Measurements from ENCODE around the gene TSPAN12. TPM values are rescaled to one million over a fixed set of nuclear protein-coding genes. Genes with fewer than 3 reads are reported as not detected.

Gene TSPAN12
- total and polyA plus RNA-seq, 12 donors, result 9.4 to 166 (median 80.6) TPM

DNA sequence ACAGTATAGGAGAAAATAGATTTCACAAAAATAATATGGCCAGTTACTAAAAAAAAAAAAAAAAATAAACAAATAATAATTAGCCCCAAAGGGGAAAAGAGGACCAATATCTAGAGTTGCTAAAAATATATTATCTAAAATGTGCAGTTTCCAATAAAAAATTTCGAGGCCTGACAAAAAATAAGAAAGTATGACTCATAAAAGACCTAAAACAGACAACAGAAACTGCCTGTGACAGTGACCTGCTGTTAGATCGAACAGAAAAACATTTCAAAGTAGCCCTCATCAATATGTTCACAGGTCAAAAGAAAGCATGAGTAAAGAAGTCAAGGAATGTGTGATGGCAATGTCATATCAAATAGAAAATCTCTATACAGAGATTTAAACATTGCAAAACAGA lies 11.8 kb upstream of the TSPAN12 start:
- Histone ChIP-seq H3K36me3 (replicated peaks in 1 of 2) (no peaks in the 10 kb centered on the region), H3K27me3 (no peaks in the 10 kb centered on the region), H3K27ac (no peak overlapping the region), H3K4me1 (replicated peaks in 1 of 2) (no peaks in the 10 kb centered on the region), H3K9me3 (replicated peaks in 1 of 3) (no peaks in the 10 kb centered on the region), H3K4me3 (no peak overlapping the region)
- TF ChIP-seq POLR2A (IDR thresholded peaks at IDR 0.05), result no peak
- TF ChIP-seq, protein P1, sequence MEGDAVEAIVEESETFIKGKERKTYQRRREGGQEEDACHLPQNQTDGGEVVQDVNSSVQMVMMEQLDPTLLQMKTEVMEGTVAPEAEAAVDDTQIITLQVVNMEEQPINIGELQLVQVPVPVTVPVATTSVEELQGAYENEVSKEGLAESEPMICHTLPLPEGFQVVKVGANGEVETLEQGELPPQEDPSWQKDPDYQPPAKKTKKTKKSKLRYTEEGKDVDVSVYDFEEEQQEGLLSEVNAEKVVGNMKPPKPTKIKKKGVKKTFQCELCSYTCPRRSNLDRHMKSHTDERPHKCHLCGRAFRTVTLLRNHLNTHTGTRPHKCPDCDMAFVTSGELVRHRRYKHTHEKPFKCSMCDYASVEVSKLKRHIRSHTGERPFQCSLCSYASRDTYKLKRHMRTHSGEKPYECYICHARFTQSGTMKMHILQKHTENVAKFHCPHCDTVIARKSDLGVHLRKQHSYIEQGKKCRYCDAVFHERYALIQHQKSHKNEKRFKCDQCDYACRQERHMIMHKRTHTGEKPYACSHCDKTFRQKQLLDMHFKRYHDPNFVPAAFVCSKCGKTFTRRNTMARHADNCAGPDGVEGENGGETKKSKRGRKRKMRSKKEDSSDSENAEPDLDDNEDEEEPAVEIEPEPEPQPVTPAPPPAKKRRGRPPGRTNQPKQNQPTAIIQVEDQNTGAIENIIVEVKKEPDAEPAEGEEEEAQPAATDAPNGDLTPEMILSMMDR (IDR thresholded peaks at IDR 0.05), result no peak
- 52 to 55% (median 54%) methylated on average over 2 of the region's 2 CpGs for WGBS, 4 donors
- DNase-seq, result no peak
- intact Hi-C loops (cut with DNase I), result no loop called here

- Histone ChIP-seq H3K4me3 (no peak overlapping the region), H3K27ac (no peak overlapping the region), H3K9me3 (replicated peaks in 1 of 3) (no peaks in the 10 kb centered on the region), H3K4me1 (replicated peaks in 1 of 2) (no peaks in the 10 kb centered on the region), H3K27me3 (no peaks in the 10 kb centered on the region), H3K36me3 (replicated peaks in 1 of 2) (no peaks in the 10 kb centered on the region)
- no peak for DNase-seq
- WGBS, 4 donors, result 60 to 93% (median 77%) methylated on average over 1 of the region's 1 CpG
- no peak for TF ChIP-seq POLR2A (IDR thresholded peaks at IDR 0.05)
- TF ChIP-seq, protein P1 (IDR thresholded peaks at IDR 0.05), result no peak
- intact Hi-C loops (cut with DNase I), result no loop called here
These were observed 10.0 kb upstream of the TSPAN12 start for GRCh38 chr7:120867932-120868331.

DNA sequence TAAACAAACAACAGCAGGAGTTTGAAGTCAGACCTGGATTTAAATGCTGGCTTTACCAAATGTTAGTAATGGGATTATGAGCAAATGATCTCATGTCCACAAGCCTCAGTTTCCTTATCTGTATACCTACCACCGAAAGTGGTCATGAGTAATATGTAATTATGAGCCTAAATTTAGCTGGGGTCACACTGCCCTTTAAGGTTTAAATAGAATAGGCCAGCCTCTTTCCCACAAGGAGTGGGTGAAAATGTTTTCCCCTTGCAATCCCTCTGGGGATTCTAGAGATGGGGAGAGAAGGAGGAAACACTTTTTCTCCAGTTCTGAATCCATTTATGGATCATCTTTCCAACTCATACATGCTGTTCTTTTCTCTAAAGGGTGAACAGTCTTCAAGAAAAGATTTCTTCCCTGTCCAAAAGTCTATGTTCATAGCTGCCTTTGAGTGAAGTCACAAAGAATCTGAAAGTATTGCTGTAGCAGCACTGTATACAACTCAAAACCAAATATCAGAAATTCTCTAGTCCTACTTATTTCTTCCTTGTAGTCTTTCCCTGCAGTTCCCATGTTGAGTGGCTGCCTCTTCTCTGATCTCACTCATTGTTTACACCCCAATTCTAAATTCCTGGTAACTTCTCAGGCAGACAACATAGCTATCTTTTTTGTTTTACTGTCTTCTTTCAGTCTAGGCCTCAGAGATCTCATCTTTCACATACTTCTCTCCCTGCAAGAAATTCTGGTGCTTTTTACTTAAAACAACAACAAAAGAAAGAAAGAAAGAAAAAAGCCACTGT lies 7.4 kb upstream of the TSPAN12 start:
- H3K27me3 ChIP-seq, result no peaks in the 10 kb centered on the region
- no peak for TF ChIP-seq POLR2A (IDR thresholded peaks at IDR 0.05)
- TF ChIP-seq, protein P1 (IDR thresholded peaks at IDR 0.05), result no peak
- 72 to 83% (median 78%) methylated on average over 1 of the region's 1 CpG for WGBS, 4 donors
- no peak for DNase-seq
- H3K4me1 ChIP-seq (replicated peaks in 1 of 2), result no peaks in the 10 kb centered on the region
- H3K36me3 ChIP-seq (replicated peaks in 1 of 2), result no peaks in the 10 kb centered on the region
- no peak overlapping the region for H3K4me3 ChIP-seq
- no peaks in the 10 kb centered on the region for H3K9me3 ChIP-seq (replicated peaks in 1 of 3)
- intact Hi-C loops (cut with DNase I), result no loop called here
- H3K27ac ChIP-seq, result no peak overlapping the region

DNA sequence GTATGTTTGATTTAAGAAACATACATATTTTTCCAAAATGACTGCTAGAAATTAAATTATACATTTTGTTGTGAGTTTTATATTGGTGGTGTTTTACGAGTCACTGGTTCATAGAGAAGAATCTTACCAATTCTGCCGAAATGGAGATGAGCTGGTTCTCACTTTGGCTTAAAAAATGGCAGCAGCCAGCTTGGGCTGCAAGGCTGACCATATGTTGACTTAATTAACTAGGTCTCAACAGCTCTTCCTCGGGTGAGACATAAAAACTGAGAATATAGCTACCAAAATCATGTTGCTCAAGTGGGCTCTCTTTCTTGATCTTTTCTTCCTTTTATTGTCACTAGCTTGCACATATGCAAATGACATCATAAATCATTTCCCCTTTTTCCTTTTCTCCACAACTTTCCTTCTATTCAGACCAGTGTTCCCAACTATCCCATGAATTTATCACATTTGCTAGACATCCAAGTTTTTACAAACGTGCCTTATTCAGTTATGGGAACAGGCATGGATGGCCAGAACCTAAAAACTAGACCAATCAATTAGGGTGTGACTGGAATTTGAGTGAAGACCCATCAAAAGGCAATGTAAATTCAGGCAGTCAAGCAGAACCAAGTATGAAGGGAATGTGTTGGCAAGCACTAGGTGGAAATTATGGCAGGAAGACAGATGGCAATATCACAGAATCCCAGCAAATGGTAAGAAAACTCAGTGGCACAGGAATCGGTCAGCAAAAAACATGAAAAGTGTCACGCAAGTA lies 6.4 kb upstream of the TSPAN12 start:
- TF ChIP-seq POLR2A (IDR thresholded peaks at IDR 0.05), result no peak
- TF ChIP-seq, protein P1 (IDR thresholded peaks at IDR 0.05), result no peak
- Histone ChIP-seq H3K4me3 (no peak overlapping the region), H3K27ac (no peak overlapping the region), H3K9me3 (replicated peaks in 1 of 3) (no peaks in the 10 kb centered on the region), H3K4me1 (replicated peaks in 1 of 2) (no peaks in the 10 kb centered on the region), H3K27me3 (no peaks in the 10 kb centered on the region), H3K36me3 (replicated peaks in 1 of 2) (no peaks in the 10 kb centered on the region)
- intact Hi-C loops (cut with DNase I), result no loop called here
- WGBS, 4 donors, result 76 to 85% (median 78%) methylated on average over 6 of the region's 6 CpGs
- DNase-seq, result no peak

All from adrenal gland (tissue), 12 donors.